DOHH2 (cell line): ENCODE data around the gene C22orf23.

Experiments used
- EZH2phosphoT487 ChIP-seq: fragments of 200-600 bp; sonication (generic); IDR thresholded peaks from 2 replicates; pipeline ENCODE4 v1.6.1; 2017; ENCODE audit warnings: borderline replicate concordance, mild to moderate bottlenecking, antibody characterized with exemption, low read length, moderate library complexity, mixed read lengths
- TF ChIP-seq, protein P1 (sequence below): fragments of 200-600 bp; sonication (generic); IDR thresholded peaks from one replicate; pipeline ENCODE4 v1.5.1; 2014; ENCODE audit warnings: antibody characterized with exemption, mild to moderate bottlenecking, low read depth, low read length; ENCODE audit not compliant: poor library complexity, severe bottlenecking

DNA sequence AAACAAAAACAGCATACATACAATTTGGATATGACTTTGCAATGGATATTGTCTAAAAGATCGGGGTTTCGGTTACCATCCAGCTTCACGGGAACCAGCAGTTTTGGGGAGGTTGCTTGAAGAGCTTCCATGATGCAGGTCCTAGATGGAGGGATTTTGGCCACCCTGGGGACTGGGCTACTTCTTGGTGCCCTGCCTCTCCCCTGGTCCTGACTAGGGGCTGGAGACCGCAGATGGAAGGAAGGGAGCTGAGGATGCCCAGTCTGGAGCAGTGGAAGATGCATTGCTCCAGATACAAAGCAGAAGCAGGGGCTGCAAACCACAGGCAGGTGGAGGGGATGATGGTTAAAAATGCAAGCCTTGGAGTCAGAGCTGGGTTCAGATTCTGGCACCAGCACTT is 17.5 kb upstream of the C22orf23 start:
- TF ChIP-seq, protein P1, sequence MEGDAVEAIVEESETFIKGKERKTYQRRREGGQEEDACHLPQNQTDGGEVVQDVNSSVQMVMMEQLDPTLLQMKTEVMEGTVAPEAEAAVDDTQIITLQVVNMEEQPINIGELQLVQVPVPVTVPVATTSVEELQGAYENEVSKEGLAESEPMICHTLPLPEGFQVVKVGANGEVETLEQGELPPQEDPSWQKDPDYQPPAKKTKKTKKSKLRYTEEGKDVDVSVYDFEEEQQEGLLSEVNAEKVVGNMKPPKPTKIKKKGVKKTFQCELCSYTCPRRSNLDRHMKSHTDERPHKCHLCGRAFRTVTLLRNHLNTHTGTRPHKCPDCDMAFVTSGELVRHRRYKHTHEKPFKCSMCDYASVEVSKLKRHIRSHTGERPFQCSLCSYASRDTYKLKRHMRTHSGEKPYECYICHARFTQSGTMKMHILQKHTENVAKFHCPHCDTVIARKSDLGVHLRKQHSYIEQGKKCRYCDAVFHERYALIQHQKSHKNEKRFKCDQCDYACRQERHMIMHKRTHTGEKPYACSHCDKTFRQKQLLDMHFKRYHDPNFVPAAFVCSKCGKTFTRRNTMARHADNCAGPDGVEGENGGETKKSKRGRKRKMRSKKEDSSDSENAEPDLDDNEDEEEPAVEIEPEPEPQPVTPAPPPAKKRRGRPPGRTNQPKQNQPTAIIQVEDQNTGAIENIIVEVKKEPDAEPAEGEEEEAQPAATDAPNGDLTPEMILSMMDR, result no peak
- TF ChIP-seq EZH2phosphoT487, result no peak
